GM19025 (cell line): ENCODE measurements around the gene KRT81.
"Not testable (repeated sequence)": the region's sequence is repeated elsewhere in the genome, so short reads cannot be mapped to it uniquely, and the experiment has no call there.

Experiments used
- ATAC-seq: cut with Tn5 transposase; IDR thresholded peaks from one replicate; pipeline ENCODE4 v1.9.1; 2021; ENCODE audit warnings: mild to moderate bottlenecking, low read depth, moderate library complexity; ENCODE audit not compliant: unreplicated experiment

KRT81 gene

DNA sequence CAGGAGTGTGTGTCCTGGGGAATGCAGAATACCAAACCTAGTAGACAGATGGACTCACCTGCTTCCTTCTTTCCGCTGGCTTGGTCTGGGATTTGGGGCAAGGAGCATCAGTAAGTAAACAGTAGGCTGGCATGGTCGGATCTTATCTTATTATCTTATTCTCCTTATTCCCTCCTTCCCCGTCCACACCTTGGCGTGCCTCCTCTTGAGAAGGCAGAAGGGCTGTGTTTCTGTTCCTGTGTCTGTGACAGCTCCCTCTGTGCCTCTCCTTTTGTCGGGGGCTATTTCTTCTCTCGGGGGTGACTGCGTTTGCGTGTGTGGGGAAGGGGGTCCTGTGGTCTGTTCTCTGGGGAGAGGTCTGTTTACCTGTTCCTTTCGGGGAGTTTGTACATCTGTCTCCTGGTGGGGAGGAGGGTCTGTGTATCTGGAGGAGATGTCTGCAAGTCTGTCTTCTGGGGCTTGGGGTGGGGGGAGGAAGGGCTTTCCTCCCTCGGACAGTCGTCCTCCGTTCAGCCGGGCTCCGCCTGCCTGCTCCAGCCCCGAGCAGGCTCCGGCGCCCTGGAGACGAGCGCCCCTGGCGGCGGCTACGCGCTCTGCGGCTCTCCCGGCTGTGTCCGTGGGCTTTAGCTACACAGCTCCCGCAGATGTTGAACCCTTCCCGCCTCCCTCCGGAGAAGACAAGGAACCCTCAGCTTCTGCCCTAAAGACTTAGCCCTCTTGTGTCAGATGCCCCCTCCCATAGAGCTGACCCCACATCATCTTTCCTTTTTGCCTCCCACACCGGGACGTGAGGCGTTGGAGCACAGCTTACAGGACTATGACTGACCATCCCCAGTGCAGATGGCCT lies 12.5 kb downstream of the KRT81 start:
- peak; percentile 89 for ATAC-seq

DNA sequence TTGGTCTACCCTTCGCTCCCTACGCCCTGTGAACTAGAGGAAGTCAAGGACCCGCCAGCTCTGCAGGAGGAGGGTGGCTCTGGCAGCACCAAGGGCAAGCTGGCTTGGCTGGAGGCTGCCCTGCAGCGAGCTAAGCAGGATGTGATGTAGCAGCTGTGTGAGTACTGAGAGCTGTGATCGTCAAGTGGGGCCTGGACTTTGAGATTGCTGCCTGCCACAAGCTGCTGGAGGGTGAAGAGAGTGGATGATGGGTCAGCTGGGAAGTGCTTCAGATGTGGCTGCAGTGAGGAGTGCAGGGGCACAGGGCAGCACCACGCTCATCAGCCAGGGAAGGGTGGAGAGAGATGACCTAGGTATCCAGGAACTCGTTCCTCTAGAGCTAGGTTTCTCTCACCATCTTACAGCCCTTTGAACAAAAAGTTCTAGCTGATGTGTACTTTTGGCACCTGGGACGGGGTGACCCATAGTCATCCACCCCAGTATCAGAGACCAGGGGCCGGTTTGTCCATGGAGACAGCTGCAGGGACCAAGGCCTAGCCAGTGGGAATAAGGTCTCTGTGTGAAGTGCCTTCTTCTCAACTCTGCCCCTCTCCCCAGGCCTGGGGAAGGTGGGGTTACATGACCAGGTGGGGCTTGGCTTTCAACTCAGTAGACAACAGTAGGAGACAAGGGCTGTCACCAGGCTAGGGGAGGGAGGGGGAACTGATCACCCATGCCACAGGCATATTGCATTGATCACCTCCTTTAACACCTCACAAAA lies 13.7 kb downstream of the KRT81 start:
- ATAC-seq = no peak

DNA sequence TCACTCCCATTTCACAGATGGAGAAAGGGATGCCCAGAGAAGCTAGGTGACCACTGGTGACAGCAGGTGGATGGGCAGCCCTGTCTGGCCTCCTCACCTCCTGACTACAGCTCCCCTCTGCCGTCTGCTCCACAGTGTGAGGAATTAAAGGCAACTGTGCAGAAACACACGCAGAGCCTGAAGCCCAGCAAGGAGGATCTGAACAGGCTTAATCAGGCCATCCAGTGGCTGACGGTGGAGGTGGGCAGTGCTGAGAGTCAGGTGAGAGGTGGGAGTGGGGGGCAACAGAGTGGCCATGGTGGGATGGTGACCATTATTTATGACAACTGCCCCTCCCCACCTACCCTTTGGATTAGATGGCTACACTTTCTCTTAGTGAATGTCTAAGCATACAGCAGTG lies 15.6 kb downstream of the KRT81 start:
- no peak for ATAC-seq

DNA sequence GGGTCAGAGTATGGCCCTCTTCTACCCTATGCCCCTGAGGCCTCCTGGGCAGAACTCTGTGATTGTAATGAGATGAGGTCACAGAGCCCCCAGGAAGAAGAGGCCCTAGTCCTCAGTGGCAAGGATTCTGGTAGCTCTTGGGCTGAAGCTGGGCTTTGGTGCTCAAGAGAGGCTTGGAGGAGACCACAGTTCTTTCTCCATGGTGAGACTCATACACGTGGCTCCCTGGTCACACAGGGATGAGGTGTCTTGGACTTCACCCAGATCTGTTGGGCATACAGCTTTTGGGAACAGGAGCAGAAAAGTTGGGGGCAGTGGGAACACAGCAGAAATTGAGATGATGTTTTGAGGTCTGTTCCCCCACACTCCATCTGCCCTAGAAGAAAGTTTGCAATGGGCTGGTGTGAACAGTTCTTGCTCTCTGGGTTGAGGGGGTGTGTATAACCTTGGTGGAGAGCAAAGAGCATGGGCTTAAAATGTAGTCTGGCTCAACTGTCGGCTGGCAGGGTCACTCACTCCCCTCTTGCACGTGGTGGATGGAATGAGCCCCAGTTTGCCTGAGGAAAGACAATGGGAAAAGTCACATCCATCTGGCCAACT lies 16.7 kb downstream of the KRT81 start, which contains the start of gene KRT86:
KRT86 (plus strand) TSS at position 125 of the 600 bp plus-strand sequence. CDS start 27,272 bp downstream, outside the sequence.
- no peak for ATAC-seq

DNA sequence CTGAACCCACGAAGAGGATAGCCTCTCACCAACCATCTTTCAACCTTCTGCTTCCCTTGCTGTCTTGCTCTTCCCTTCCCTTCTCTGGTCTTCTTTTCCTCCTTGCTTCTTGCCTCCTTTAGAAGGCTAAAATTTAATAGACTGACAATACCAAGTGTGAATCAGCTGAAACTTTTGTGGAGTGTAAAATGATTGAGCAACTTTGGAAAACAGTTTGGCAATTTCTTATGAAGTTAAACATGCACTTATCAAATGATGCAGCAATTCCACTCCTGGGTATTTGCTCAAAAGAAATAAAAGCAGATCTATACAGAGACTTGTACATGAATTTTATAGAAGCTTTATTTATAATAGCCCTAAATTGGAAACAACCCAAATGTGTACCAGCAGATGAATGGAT lies 20.2 kb downstream of the KRT81 start:
- no peak for ATAC-seq

DNA sequence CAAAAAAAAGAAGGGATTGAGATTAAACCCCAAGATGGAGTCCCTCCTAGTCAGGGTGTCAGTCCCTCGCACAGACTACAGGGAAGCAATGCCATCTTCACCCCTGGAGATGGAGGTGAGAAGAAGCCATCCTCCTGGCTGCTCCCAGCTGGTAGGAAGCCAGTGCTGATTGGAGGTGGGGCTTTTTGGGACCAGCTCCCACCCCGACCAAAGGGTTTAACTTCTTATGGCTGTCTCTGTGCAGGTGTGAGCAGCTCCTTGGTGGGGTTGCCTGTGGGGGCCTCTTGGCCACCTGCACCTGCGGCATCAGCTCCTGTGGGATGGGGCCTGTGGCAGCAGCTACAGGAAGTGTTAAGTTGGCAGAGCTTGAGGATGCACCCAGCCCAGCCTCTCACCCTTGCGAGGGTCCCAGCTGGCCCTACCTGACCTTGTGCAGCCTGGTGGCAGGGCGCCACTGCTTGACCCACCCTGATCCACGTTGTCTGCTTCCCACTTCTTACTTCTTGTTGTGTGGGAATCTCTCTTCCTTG lies 20.7 kb downstream of the KRT81 start:
- ATAC-seq = no peak

DNA sequence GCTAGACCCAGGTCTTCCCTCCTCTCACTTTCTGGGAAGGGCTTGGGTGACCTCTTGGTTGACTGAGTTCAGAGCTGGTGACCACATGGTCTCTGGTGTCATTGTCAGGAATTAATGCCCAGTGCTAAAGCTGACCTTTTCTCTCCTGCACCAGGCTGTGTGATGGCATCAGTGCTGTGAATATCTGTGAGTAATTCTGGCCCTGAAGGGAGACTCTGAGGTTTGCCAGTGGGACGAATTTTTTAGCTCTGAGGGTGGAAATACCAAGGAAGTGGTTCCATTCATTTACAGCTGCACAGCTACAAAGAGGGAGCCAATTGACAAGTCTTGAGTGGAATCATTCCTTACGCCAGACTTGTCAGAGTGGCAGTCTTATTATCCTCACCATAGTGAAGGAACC lies 23.1 kb downstream of the KRT81 start:
- no peak for ATAC-seq

DNA sequence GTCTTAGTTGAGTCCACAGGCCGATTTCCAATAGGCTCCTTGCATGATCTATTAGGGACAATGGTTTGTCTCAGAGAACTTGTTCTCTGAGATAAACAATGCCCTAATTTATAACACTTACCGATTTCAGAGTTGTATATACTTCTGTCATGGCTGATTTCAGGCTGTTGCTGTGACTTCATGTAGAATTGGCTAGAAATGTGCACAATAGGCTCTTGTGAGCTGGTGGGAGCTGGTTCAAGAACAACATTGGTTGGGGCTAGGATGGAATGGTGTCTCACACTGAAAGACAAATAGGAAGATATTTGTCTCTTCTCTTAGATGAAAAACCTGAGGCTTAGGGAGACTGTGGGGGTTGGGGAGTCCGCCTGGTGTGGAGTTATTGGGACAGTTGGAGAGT lies 23.6 kb downstream of the KRT81 start:
- no peak for ATAC-seq

DNA sequence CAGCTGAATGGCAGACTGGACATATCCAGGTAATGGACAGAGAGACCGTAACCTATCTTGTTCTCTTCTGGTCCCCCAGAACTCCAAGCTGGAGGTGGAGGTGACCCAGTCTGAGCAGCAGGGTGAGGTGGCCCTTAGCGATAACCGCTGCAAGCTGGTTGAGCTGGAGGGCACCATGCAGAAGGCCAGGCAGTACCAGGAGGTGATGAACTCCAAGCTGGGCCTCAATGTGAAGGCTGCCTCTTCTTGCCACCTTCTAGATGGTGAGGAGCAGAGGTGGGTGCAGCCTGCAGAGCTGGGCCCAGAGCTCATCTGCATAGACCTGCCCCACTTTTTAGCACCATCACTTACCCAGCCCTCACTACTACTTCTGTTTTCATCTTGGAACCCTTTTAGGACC lies 24.1 kb downstream of the KRT81 start:
- no peak for ATAC-seq

DNA sequence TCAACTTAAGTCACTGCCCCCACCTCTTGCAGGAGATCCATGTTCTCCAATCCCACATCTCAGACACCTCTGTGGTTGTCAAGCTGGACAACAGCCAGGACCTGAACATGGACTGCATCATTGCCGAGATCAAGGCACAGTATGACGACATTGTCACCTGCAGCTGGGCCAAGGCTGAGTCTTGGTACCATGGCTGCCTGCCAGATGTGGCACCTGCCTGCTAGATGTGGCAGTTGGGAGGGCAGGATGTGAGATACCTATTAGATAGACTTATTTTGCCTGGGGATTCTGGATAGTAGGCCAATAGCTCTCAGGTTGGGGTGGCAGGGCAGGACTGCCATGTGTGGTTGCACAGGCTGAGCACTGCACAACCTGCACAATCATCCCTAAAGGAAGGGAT lies 24.8 kb downstream of the KRT81 start:
- no peak for ATAC-seq

DNA sequence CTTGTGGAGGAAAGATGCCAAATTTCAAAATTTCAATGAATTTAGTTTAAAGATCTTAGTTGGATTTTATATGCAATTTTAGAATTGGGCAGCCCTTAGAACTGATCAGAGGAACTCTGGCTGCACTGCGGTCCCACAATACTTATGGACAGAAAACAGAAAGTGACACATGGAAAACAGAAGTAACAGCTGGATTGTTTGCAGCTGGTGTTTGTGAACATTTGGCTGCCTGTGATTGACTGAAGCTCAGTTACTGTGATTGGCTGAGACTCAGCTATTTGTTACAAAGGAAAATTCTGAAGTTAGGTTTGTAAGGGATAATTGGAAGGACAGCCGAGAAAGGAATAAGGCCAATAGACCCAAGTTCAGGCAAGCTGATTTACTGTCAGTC lies 26.9 kb downstream of the KRT81 start:
- no peak for ATAC-seq

DNA sequence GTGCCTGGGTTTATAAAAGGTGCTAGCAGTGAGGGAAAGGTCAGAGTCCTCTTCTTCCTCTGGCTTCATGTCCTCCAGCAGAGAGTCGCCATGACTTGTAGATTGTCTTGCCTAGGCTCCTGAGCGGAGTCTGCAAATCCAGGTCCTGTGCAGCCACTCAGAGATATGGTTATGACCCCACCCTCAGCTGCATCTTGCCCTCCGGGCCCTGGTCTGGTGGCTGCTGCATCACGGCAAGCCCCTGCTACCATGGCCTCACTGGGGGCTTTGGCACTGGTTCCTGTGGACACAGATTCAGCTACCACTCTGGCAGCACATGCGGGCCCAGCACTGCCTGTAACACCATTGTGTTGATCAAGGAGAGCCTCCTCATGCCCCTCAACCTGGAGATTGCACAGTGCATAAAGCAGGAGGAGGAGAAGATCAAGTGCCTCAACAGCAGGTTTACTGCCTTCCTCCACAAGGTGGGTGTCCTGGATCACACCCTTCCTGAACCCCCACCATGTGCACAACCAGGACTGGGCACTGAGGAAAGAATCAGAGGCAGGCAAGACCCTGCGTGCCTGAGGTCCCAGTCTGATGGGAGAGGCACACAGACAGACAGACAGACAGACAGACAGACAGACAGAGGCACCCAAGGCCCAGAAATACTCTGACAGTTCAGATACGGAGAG lies 27.4 kb downstream of the KRT81 start:
- ATAC-seq = no peak

DNA sequence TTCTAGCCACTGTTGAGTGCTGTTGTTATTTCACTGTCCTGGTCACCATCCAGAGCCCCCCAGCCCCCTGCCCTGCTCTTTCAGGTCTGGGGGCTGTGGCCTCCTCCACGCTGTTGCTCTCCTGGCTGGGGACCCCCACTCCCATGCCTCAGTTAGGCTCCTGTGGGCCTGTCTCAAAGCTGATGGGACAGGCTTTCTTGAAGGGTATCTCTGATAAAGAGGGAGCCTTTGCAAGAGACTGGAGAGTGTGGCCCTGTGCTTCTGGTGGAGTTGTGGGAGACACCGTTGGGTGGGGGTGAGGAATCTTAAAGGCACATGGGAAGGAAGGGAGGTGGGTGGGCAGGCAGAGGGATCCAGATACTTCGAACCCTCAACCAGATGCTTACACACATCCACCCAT lies 29.0 kb downstream of the KRT81 start:
- no peak for ATAC-seq

DNA sequence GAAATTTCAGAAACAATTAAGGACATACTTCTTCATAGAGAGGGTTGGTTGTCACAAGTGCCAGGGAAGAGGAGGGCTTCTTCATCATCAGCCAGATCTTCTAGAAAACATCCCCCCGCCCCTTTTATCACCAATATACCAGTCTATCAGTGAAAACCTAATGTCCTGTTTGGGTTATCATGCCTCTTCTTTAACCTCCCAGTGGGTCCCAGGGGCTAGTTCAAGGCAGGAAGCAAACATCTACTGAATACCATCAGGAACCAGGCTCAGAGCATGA lies 30.2 kb downstream of the KRT81 start:
- no peak for ATAC-seq

DNA sequence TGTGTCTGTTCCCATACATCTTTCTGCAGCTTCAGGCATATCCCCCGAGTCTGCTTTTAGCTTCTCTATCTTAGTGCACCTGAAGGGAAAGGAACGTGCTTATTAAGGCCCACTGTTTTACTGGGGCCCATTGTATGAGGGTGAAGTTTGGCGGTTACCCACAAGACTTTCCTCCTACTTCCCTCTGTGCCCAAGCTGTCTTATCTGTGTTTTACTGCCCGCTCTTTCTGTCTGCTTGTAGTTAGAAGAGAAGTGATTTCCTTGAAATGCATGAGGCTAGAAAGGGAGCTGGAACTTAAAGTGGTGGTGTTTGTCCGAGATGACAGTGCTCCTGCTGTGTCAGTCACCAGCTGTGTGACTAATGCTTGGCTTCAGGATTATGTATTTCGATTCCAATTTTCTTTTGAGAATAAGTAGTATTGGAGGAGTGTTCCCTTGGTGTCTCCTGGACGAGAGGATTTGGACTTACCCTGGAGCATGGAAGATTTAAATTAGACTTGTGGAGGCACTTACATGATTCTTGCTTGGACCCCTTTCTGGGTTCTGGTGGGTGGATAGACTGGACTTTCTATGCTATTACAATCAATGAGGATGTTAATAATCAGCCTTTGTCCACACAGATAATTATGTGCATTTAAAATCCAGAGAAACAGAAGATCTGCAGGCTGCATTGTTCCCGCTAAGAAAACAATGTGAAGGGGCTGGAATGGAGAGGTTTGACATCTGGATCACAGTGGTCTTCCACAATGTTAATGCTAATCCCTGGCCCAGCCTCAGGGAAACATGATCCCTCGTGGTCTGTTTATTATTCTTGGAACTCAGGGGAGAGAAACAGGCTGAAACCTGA lies 30.8 kb downstream of the KRT81 start:
- ATAC-seq = no peak

DNA sequence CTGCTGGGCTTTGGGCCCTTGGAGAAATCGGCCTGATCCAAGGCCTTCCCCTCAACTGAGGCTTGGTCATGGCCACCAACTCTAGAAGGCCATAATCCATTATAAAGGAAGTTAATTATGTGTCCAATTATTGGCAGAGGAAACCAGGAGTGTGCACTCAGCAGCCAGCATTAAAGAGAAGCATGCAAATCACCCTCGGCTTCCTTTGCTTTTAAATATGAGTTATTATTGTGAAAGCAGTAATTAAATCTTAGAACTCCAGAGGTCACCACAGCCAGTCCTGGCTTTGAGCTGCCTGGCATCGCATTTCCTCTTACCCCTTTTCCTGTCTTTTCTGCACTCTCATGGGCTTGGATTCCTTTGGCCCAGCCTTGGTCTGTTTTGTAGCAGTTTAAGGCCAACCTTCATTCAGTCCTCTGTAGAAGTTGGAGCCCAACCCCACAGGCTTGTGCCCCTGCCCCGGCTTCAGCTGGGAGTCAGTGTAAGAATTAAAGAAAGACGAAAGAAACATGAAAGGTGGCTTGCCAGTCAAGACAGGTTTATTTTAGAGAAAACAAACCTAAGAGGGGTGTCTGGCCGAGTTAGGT lies 31.6 kb downstream of the KRT81 start:
- ATAC-seq = no peak

DNA sequence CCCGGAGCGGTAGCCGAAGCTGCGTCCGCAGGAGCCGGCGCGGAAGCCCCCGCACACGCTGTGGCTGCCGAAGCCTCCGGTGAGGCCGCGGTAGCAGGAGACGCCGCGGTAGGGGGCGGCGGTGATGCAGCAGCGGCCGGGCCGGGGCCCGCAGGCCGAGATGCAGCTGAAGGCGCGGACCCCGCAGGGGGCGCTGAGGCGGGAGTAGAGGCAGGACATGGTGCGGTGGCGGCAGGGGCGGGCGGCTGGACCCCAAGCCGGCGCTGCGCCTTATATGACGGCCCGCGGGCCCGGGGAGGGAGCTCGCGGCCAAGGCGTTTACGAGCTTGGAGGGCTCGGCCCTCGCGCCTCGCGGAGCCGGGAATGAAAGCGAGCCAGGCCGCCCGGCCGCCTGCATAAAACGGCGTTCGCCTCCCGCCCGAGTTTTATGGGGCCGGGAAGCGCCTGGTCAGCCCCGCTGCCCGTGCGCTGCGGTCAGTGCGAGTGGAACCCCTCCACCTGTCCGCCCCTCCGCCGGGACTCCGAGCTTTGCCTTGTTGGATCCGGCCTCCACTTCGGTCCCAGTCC lies 32.9 kb downstream of the KRT81 start:
- no peak for ATAC-seq

DNA sequence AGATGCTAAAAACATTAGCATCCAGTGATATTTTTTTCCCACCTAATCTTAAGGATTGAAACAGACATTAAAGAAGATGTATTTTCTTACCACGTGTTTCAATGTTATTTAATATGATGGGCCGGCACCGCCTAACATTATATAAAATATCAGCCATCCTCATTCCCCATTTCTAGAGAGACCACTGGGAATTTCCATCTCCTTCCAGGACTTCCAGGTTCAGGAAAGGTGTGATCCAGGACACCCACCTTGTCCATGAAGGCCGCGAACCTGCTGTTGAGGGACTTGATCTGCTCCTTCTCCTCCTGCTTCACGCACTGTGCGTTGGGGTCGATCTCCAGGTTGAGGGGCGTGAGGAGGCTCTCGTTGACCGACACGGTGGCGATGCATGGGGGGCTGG lies 33.4 kb downstream of the KRT81 start:
- not testable (repeated sequence) for ATAC-seq

DNA sequence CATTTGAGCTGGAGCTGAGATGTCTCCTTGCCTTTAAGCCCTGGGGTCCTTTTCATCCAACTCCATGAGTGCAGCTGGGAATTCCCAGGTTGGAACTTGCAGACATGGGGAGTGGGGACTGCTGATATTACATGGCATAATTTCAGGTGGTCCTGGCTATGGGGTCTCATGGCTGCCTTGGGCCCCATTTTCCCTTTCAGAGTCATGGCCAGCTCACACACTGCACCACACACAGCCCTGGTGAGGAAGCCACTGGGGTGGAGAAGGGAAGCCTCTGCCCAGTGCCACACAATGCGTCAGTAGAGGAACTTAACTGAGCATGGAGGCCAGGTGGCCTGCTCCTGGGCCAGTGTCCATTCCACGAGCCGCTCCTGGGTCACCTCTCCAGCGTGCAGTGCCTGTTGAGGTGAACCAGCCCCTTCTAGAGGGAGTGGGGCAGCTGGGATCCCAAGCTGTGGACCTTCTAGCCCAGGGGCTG lies 34.2 kb downstream of the KRT81 start:
- no peak for ATAC-seq
